Fibroblast of pulmonary artery (primary cell): ENCODE results near the gene DNAI1.
"Not testable (repeated sequence)": the region's sequence is repeated elsewhere in the genome, so short reads cannot be mapped to it uniquely, and the experiment has no call there.

Source experiments
- DNase-seq: peaks from one replicate; pipeline ENCODE4 v3.0.0-alpha.2; 2010; ENCODE audit warnings: low read depth
- H3K4me3 ChIP-seq: replicated peaks from 2 replicates; pipeline ENCODE4 v1.5.1; 2011; ENCODE audit warnings: low read depth, mild to moderate bottlenecking, control low read depth, low read length, moderate library complexity
- CTCF ChIP-seq: IDR thresholded peaks from 2 replicates; pipeline ENCODE4 v1.5.1; 2011; ENCODE audit warnings: mild to moderate bottlenecking, control low read depth, low read length, inconsistent platforms; ENCODE audit errors: missing control alignments

The DNAI1 gene

GRCh38 chr9:34521406-34522045 lies 62.9 kb downstream of the DNAI1 start:
- no peak overlapping the region for H3K4me3 ChIP-seq
- DNase-seq = no peak
- no peak for TF ChIP-seq CTCF

GRCh38 chr9:34522091-34522887 lies 63.7 kb downstream of the DNAI1 start:
- no peak for DNase-seq

GRCh38 chr9:34522971-34523797 lies 64.6 kb downstream of the DNAI1 start, which contains the start of gene ENHO:
TSS of gene ENHO (minus strand) at chr9:34522990. CDS start at chr9:34521695, 1,295 bp downstream.
- DNase-seq = peak; percentile 85
- TF ChIP-seq CTCF = no peak

More at GRCh38 chr9:34522091-34522887, 63.7 kb downstream of the DNAI1 start:
- TF ChIP-seq CTCF = no peak
- peak overlapping the region; percentile 33 for H3K4me3 ChIP-seq

GRCh38 chr9:34524349-34524748 lies 65.7 kb downstream of the DNAI1 start:
- TF ChIP-seq CTCF = no peak
- H3K4me3 ChIP-seq = no peak overlapping the region
- no peak for DNase-seq

More at GRCh38 chr9:34522971-34523797, 64.6 kb downstream of the DNAI1 start, which contains the start of gene ENHO:
- peak within 1 kb of the TSS; percentile 33 for H3K4me3 ChIP-seq

- no peak for DNase-seq
- no peak for TF ChIP-seq CTCF
- H3K4me3 ChIP-seq = no peak overlapping the region
These were observed 67.4 kb downstream of the DNAI1 start for GRCh38 chr9:34526026-34526425.

GRCh38 chr9:34532041-34532440 lies 73.4 kb downstream of the DNAI1 start:
- H3K4me3 ChIP-seq = not testable (repeated sequence)

GRCh38 chr9:34536685-34537084 lies 78.1 kb downstream of the DNAI1 start:
- DNase-seq = no peak
- no peak for TF ChIP-seq CTCF
- H3K4me3 ChIP-seq = no peak overlapping the region

More at GRCh38 chr9:34532041-34532440, 73.4 kb downstream of the DNAI1 start:
- DNase-seq = not testable (repeated sequence)
